SK-N-SH (cell line): ENCODE measurements around the gene OR10H4. TPM values are rescaled to one million over a fixed set of nuclear protein-coding genes. Genes with fewer than 3 reads are reported as not detected.
"Not testable (repeated sequence)": the region's sequence is repeated elsewhere in the genome, so short reads cannot be mapped to it uniquely, and the experiment has no call there.

Experiments
- CTCF ChIA-PET: fragments of 300-600, 350-600 bp; formaldehyde crosslinking; extraction: SDS; loops from one replicate; lab custom pipeline; 2021; lab: Yijun Ruan, JAX
- POLR2A ChIA-PET: fragments of 350-600 bp; sonication (Branson Sonifier 250); formaldehyde crosslinking; extraction: SDS; loops from one replicate; lab custom pipeline; 2020; ENCODE audit warnings: antibody characterized with exemption, inconsistent platforms; lab: Yijun Ruan, JAX
- DNase-seq: peaks from one replicate; pipeline ENCODE4 v3.0.0; 2012
- H2AFZ ChIP-seq: fragments of 200-600 bp; sonication (generic); 2 replicates; pipeline ENCODE4 v1.8.1; 2016; ENCODE audit warnings: antibody characterized with exemption, mild to moderate bottlenecking, low read depth
- H3F3A ChIP-seq: fragments of 200-600 bp; sonication (generic); replicated peaks from 2 replicates; pipeline ENCODE3; 2016; ENCODE audit warnings: antibody characterized with exemption, mild to moderate bottlenecking; ENCODE audit not compliant: insufficient read depth
- H3K27ac ChIP-seq, 2 experiments: fragments of 200-500 bp in 1 of 2; fragments of 200-600 bp in 1 of 2; sonication (Bioruptor generic) in 1 of 2; sonication (generic), shearing (Covaris generic) in 1 of 2; 2 replicates each; pipeline versions ENCODE4 v1.5.1 to v1.6.1; 2014 to 2016; ENCODE audit warnings: low read depth in 2 of 2, inconsistent platforms in 1 of 2, low read length in 1 of 2, mild to moderate bottlenecking in 1 of 2, mixed read lengths in 1 of 2
- H3K27me3 ChIP-seq: fragments of 200-600 bp; sonication (generic), shearing (Covaris generic); 2 replicates; pipeline ENCODE4 v1.6.1; 2016; ENCODE audit warnings: mixed run types; ENCODE audit not compliant: insufficient read depth
- H3K36me3 ChIP-seq, 2 experiments: fragments of 200-500 bp in 1 of 2; fragments of 200-600 bp in 1 of 2; sonication (Bioruptor generic) in 1 of 2; sonication (generic) in 1 of 2; replicated peaks in 1 of 2; 2 replicates each; pipeline versions ENCODE3 to v1.5.1; 2014 to 2016; ENCODE audit warnings: low read length in 1 of 2, mild to moderate bottlenecking in 1 of 2; ENCODE audit not compliant: insufficient read depth in 2 of 2, control insufficient read depth in 1 of 2
- H3K4me1 ChIP-seq, 2 experiments: fragments of 200-500 bp in 1 of 2; fragments of 200-600 bp in 1 of 2; sonication (Bioruptor generic) in 1 of 2; sonication (generic), shearing (Covaris generic) in 1 of 2; 2 replicates each; pipeline versions ENCODE4 v1.5.1 to v1.6.1; 2014 to 2016; ENCODE audit warnings: low read depth in 1 of 2, low read length in 1 of 2, mixed run types in 1 of 2; ENCODE audit not compliant: insufficient read depth in 2 of 2, control insufficient read depth in 1 of 2
- H3K4me2 ChIP-seq: fragments of 200-600 bp; sonication (generic), shearing (Covaris generic); 2 replicates; pipeline ENCODE4 v1.6.1; 2017; ENCODE audit warnings: mixed run types
- H3K4me3 ChIP-seq, 2 experiments: fragments of 200-500 bp in 1 of 2; fragments of 200-600 bp in 1 of 2; sonication (Bioruptor generic) in 1 of 2; sonication (generic), shearing (Covaris generic) in 1 of 2; 2 replicates each; pipeline versions ENCODE4 v1.5.1 to v1.8.1; 2014 to 2016; ENCODE audit warnings: low read depth in 2 of 2, inconsistent platforms in 1 of 2, low read length in 1 of 2, mild to moderate bottlenecking in 1 of 2, mixed read lengths in 1 of 2, moderate library complexity in 1 of 2
- H3K79me2 ChIP-seq: fragments of 200-600 bp; sonication (generic); 2 replicates; pipeline ENCODE4 v1.8.1; 2017; ENCODE audit warnings: mild to moderate bottlenecking; ENCODE audit not compliant: insufficient read depth
- H3K9ac ChIP-seq: fragments of 200-600 bp; sonication (generic); 2 replicates; pipeline ENCODE4 v1.6.1; 2017; ENCODE audit warnings: mixed run types
- H3K9me2 ChIP-seq: fragments of 200-600 bp; sonication (generic); 2 replicates; pipeline ENCODE4 v1.6.1; 2017; ENCODE audit warnings: mixed run types
- H3K9me3 ChIP-seq: fragments of 200-600 bp; sonication (generic); 2 replicates; pipeline ENCODE4 v1.6.1; 2017; ENCODE audit warnings: mixed run types, mild to moderate bottlenecking, moderate library complexity
- H4K20me1 ChIP-seq: fragments of 200-600 bp; sonication (generic); 2 replicates; pipeline ENCODE4 v1.6.1; 2017; ENCODE audit warnings: mild to moderate bottlenecking, mixed run types; ENCODE audit not compliant: insufficient read depth
- CHD2 ChIP-seq: fragments of 150-350 bp; IDR thresholded peaks from 2 replicates; pipeline ENCODE4 v1.6.1; 2018; ENCODE audit warnings: low read length; ENCODE audit not compliant: partially characterized antibody
- ELF1 ChIP-seq: IDR thresholded peaks from 2 replicates; pipeline ENCODE4 v1.4.0; 2012
- EP300 ChIP-seq, 2 experiments: IDR thresholded peaks; 2 replicates each; pipeline versions ENCODE4 v1.4.0 to v1.6.1; 2012; ENCODE audit warnings: borderline replicate concordance in 1 of 2, low read depth in 1 of 2, low read length in 1 of 2
- FOSL2 ChIP-seq: IDR thresholded peaks from 2 replicates; pipeline ENCODE4 v1.4.0; 2012; ENCODE audit warnings: low read depth, mild to moderate bottlenecking, moderate library complexity, borderline replicate concordance
- FOXJ3 ChIP-seq: sonication (generic); formaldehyde crosslinking; IDR thresholded peaks from 2 replicates; pipeline ENCODE4 v1.5.1; 2020; ENCODE audit warnings: mild to moderate bottlenecking, missing genetic modification reagents
- GATA2 ChIP-seq: sonication (generic); formaldehyde crosslinking; IDR thresholded peaks from 2 replicates; pipeline ENCODE4 v1.5.0; 2020; ENCODE audit warnings: mild to moderate bottlenecking, missing genetic modification reagents
- IRF3 ChIP-seq: fragments of 150-350 bp; IDR thresholded peaks from 2 replicates; pipeline ENCODE4 v1.6.1; 2016; ENCODE audit warnings: mild to moderate bottlenecking, low read depth, low read length
- JUND ChIP-seq: IDR thresholded peaks from 2 replicates; pipeline ENCODE4 v1.4.0; 2012
- NFIC ChIP-seq: IDR thresholded peaks from 2 replicates; pipeline ENCODE4 v1.4.0; 2012; ENCODE audit warnings: borderline replicate concordance
- PBX3 ChIP-seq: IDR thresholded peaks from 2 replicates; pipeline ENCODE4; 2012
- POLR2AphosphoS5 ChIP-seq: IDR thresholded peaks from 2 replicates; pipeline ENCODE4 v1.6.1; 2012; ENCODE audit warnings: low read depth, low read length
- RAD21 ChIP-seq: IDR thresholded peaks from 2 replicates; pipeline ENCODE4 v1.6.1; 2012; ENCODE audit warnings: mild to moderate bottlenecking, low read length
- RCOR1 ChIP-seq: fragments of 150-350 bp; IDR thresholded peaks from 2 replicates; pipeline ENCODE4 v1.6.1; 2017; ENCODE audit warnings: antibody characterized with exemption, low read length
- RXRA ChIP-seq: IDR thresholded peaks from 2 replicates; pipeline ENCODE4 v1.4.0; 2012; ENCODE audit warnings: low read depth, mild to moderate bottlenecking, borderline replicate concordance
- SIN3A ChIP-seq: IDR thresholded peaks from 2 replicates; pipeline ENCODE4 v1.6.1; 2012; ENCODE audit warnings: low read depth, mild to moderate bottlenecking, low read length, moderate library complexity, borderline replicate concordance
- SMC3 ChIP-seq: IDR thresholded peaks from 2 replicates; pipeline ENCODE4 v1.6.1; 2012; ENCODE audit warnings: low read depth, low read length, improper control_type of control experiment
- TEAD4 ChIP-seq: IDR thresholded peaks from 2 replicates; pipeline ENCODE4 v1.4.0; 2012; ENCODE audit warnings: mild to moderate bottlenecking, borderline replicate concordance; ENCODE audit not compliant: insufficient read depth
- YY1 ChIP-seq: IDR thresholded peaks from 2 replicates; pipeline ENCODE4 v1.4.0; 2012; ENCODE audit warnings: low read depth, mild to moderate bottlenecking
- WGBS: methylation state at CpG from one replicate; pipeline ENCODE4 v1.1.6; 2017; ENCODE audit warnings: low lambda C conversion rate; 5-methylcytosine and 5-hydroxymethylcytosine counted together
- polyA plus RNA-seq, 3 experiments: library from polyadenylated mRNA; depleted of rRNA; stranded (reverse); fragments of >200 nt; gene quantifications; 2 replicates each; pipeline ENCODE4 v1.2.3, GENCODE V29; 2012
- TF ChIP-seq, protein P1 (sequence below): IDR thresholded peaks from 2 replicates; pipeline ENCODE4 v1.4.0; 2012; ENCODE audit warnings: low read depth
- TF ChIP-seq, protein P2 (sequence below): IDR thresholded peaks from 2 replicates; pipeline ENCODE4 v1.4.0; 2012; ENCODE audit warnings: low read depth, borderline replicate concordance

The OR10H4 gene
- not detected in 2 replicates for polyA plus RNA-seq (2012; rRNA removed)
- not detected in 2 replicates for polyA plus RNA-seq (2012; cell fraction: cytosol; rRNA removed)
- polyA plus RNA-seq (2012; cell fraction: nucleus; rRNA removed), result not detected in 2 replicates

- CTCF ChIA-PET, result no interaction called here
- POLR2A ChIA-PET, result no interaction called here
Observed at GRCh38 chr19:15948223-15949058, at the start of gene OR10H4. Gene OR10H4, plus strand, starts transcription at chr19:15949008. Its CDS starts 0 bp downstream, at chr19:15949008.

DNA sequence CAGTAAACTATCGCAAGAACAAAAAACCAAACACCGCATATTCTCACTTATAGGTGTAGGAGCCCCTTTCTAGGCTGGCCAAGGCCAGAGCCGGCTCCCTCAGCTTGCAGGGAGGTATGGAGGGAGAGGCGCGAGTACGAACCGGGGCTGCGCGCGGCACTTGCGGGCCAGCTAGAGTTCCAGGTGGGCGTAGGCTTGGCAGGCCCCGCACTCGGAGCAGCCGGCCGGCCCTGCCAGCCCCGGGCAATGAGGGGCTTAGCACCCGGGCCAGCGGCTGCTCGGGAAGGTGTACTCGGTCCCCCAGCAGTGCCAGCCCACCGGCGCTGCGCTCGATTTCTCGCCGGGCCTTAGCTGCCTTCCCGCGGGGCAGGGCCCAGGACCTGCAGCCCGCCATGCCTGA lies 49.2 kb upstream of the OR10H4 start:
- not testable (repeated sequence) for DNase-seq

More at GRCh38 chr19:15948223-15949058, at the start of gene OR10H4:
- Histone ChIP-seq H3K27me3 (no peaks in the 10 kb centered on the region), H3K27ac (no peak within 1 kb of the TSS), H3K4me1 (no peaks in the 10 kb centered on the region), H3K9me3 (peaks cover 8% of the 10 kb centered on the region; the same call in 1 of the 2 replicates), H3F3A (no peaks in the 10 kb centered on the region), H3K9ac (no peak within 1 kb of the TSS), H3K4me3 (no peak within 1 kb of the TSS), H2AFZ (no peak within 1 kb of the TSS), H3K9me2 (no peaks in the 10 kb centered on the region; the same call in 1 of the 2 replicates), H3K36me3 (no peaks in the 10 kb centered on the region), H4K20me1 (no peaks in the 10 kb centered on the region), H3K4me2 (no peak within 1 kb of the TSS), H3K79me2 (no peaks in the 10 kb centered on the region)
- DNase-seq, result no peak
- TF ChIP-seq SIN3A (no peak), YY1 (no peak), TEAD4 (no peak), POLR2AphosphoS5 (no peak), RXRA (no peak), PBX3 (no peak), ELF1 (no peak), RAD21 (no peak), SMC3 (no peak), FOSL2 (no peak), EP300 (IDR thresholded peaks at IDR 0.05; ENCODE audit: borderline replicate concordance in 1 of 2, low read depth in 1 of 2, low read length in 1 of 2) (no peak), CHD2 (no peak), JUND (no peak), GATA2 (CRISPR knock-in tag) (no peak), NFIC (no peak), RCOR1 (no peak), IRF3 (no peak), FOXJ3 (CRISPR knock-in tag) (no peak)
- TF ChIP-seq, protein P1, sequence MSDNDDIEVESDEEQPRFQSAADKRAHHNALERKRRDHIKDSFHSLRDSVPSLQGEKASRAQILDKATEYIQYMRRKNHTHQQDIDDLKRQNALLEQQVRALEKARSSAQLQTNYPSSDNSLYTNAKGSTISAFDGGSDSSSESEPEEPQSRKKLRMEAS, result no peak
- TF ChIP-seq, protein P2, sequence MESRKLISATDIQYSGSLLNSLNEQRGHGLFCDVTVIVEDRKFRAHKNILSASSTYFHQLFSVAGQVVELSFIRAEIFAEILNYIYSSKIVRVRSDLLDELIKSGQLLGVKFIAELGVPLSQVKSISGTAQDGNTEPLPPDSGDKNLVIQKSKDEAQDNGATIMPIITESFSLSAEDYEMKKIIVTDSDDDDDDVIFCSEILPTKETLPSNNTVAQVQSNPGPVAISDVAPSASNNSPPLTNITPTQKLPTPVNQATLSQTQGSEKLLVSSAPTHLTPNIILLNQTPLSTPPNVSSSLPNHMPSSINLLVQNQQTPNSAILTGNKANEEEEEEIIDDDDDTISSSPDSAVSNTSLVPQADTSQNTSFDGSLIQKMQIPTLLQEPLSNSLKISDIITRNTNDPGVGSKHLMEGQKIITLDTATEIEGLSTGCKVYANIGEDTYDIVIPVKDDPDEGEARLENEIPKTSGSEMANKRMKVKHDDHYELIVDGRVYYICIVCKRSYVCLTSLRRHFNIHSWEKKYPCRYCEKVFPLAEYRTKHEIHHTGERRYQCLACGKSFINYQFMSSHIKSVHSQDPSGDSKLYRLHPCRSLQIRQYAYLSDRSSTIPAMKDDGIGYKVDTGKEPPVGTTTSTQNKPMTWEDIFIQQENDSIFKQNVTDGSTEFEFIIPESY, result no peak

DNA sequence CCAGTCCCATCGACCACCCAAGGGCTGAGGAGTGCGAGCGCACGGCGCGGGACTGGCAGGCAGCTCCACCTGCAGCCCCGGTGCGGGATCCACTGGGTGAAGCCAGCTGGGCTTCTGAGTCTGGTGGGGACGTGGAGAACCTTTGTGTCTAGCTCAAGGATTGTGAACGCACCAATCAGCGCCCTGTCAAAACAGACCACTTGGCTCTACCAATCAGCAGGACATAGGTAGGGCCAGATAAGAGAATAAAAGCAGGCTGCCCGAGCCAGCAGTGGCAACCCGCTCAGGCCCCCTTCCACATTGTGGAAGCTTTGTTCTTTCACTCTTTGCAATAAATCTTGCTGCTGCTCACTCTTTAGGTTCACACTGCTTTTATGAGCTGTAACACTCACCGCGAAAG lies 48.8 kb upstream of the OR10H4 start:
- H3K9me2 ChIP-seq, H3K27ac ChIP-seq, DNase-seq, H3K9ac ChIP-seq, H3F3A ChIP-seq, H3K4me2 ChIP-seq, H4K20me1 ChIP-seq, H3K79me2 ChIP-seq, H3K4me3 ChIP-seq, H3K36me3 ChIP-seq, H2AFZ ChIP-seq, H3K9me3 ChIP-seq, H3K4me1 ChIP-seq, POLR2A ChIA-PET: not testable (repeated sequence)
- CTCF ChIA-PET, result interaction anchor here (1.0 kb wide), 1 partner anchor 109 kb away, joined by 3 read pairs; no protein-coding TSS in a partner anchor
- H3K27me3 ChIP-seq, result peaks cover 16% of the 10 kb centered on the region; the same call in 1 of the 2 replicates
- 12% methylated on average over 10 of the region's 15 CpGs for WGBS

More for the DNA sequence above, 49.2 kb upstream of the OR10H4 start:
- H3K4me1 ChIP-seq, H3K9me3 ChIP-seq, H3K4me2 ChIP-seq, H2AFZ ChIP-seq, H4K20me1 ChIP-seq, H3K9me2 ChIP-seq, H3K79me2 ChIP-seq, H3F3A ChIP-seq, CTCF ChIA-PET, H3K4me3 ChIP-seq, H3K9ac ChIP-seq, H3K27ac ChIP-seq, H3K36me3 ChIP-seq, POLR2A ChIA-PET: not testable (repeated sequence)
- peaks cover 16% of the 10 kb centered on the region; the same call in 1 of the 2 replicates for H3K27me3 ChIP-seq
- WGBS, result 13% methylated on average over 7 of the region's 30 CpGs
